Left hindlimb (tissue), 1 donor: ENCODE data around the gene GRID2IP.
"Not testable (repeated sequence)": the region's sequence is repeated elsewhere in the genome, so short reads cannot be mapped to it uniquely, and the experiment has no call there.

Source experiments
- DNase-seq: peaks from one replicate; pipeline ENCODE4 v3.0.0-alpha.2; 2018

The GRID2IP gene

GRCh38 chr7:6482743-6483119, 68.5 kb downstream of the GRID2IP start:
- DNase-seq = no peak

GRCh38 chr7:6482307-6482706, 69.0 kb downstream of the GRID2IP start:
- no peak for DNase-seq

DNA sequence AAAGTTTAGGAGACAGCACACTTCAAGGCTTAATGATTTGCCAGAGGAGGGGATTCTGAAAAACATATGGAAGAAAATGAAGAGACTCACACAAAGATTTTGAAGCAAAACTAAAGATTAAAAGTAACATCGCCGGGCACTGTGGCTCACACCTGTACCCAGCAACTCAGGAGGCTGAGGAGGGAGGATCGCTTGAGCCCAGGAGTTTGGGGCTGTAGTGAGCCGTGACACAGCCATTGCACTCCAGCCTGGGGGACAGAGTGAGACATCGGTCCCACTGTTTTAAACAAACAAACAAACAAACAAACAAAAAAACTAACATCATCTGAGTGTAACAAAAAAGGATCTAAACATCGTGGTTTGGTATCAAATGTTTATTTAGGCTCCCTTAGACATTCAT, 69.8 kb downstream of the GRID2IP start:
- no peak for DNase-seq

DNA sequence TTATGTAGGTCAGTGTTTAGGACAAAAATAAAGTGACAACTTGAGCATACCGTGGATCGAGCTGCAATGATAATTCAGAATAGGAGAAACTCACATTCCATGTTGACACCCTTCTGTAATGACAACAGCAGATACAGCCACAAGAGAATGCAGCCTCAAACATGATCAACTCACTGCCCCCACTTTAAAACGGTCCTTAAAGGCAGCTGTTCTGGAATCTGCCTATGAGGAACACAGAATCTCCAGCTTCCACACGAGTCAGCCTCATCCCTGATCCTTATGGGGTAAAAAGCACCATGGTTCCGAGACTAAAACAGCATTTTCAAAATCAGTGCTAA, 71.0 kb downstream of the GRID2IP start:
- no peak for DNase-seq

- DNase-seq = no peak
Measured at GRCh38 chr7:6479067-6479466, 72.2 kb downstream of the GRID2IP start.

GRCh38 chr7:6478186-6478585, 73.1 kb downstream of the GRID2IP start:
- DNase-seq = no peak

- DNase-seq = no peak
Measured at GRCh38 chr7:6477318-6477660, 74.0 kb downstream of the GRID2IP start.

GRCh38 chr7:6476596-6477317, 74.5 kb downstream of the GRID2IP start:
- DNase-seq = no peak

- DNase-seq = no peak
Measured at GRCh38 chr7:6475433-6476186, 75.7 kb downstream of the GRID2IP start.

GRCh38 chr7:6465862-6466261, 85.4 kb downstream of the GRID2IP start:
- no peak for DNase-seq

DNA sequence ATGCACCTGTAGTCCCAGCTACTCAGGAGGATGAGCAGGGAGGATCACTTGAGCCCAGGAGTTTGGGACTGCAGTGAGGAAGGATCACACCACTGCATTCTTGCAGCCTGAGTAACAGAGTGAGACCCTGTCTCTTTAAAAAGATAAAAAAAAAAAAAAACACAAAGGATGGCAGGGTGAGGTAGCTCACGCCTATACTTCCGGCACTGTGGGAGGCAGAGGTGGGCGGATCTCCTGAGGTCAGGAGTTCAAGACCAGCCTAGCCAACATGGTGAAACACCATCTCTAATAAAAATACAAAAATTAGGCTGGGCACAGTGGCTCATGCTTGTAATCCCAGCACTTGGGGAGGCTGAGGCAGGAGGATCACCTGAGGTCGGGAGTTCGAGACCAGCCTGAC, 87.7 kb downstream of the GRID2IP start:
- not testable (repeated sequence) for DNase-seq

DNA sequence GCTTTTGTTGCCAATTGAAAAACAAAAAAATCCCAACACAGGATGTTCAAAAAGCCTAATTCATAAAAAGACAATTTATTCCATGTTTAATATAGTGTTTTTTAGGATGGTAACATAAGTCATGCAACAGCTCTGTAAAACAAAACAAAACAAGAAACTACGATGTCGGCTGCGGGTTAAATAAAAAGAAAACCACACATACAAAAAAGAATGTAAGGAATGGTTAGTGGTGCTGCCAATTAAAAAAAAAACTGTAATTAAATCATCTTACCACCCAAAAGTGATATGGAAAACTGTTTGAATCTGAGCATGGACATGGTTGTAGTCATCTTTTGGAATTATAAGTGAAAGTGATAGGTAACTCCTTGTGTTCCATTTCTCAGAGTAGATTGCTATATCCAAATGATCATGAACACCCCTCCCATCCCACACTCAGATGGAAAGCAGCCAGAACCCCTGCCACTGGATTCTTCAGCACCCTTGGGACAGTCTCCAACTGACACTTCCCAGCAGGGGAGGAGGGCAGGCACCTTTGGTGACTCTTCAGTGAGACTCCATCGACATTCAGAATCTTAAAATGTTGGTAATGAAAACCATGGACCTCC, 89.2 kb downstream of the GRID2IP start:
- no peak for DNase-seq

GRCh38 chr7:6460990-6461584, 90.2 kb downstream of the GRID2IP start:
- DNase-seq = no peak

DNA sequence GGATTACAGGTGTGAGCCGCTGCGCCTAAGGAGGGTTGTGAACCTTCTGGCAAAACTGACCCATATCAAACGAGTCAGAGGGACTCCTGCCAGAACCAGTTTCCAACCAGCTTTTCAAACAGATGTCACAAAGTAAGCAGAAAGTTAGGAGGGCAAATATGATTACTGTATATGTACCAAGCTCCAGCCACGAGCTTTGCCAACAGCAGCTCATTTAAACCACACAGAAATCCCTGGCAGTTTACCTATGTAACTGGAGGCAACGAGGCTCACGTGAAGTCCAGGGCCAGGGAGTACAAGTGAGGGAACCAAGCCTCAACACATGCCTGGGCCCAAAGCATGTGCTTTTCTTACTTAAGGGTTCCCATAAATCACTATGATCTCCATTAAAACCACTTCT, 91.0 kb downstream of the GRID2IP start:
- DNase-seq = no peak

DNA sequence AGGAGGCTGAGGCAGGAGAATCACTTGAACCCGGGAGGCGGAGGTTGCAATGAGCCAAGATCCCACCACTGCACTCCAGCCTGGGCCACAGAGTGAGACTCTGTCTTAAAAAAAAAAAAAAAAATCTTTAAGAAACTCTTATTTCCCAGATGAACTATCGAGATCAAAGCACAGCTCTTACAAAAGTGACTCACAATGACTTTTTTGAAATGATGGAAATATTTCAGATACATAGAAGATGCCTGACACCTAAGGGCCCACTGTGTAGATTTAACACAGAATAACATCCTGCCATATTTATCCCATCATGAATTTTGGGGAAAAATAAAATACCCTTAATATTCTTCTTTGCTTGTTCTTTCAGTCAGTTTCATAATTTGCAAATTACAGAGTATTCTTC, 92.6 kb downstream of the GRID2IP start:
- DNase-seq = not testable (repeated sequence)

DNA sequence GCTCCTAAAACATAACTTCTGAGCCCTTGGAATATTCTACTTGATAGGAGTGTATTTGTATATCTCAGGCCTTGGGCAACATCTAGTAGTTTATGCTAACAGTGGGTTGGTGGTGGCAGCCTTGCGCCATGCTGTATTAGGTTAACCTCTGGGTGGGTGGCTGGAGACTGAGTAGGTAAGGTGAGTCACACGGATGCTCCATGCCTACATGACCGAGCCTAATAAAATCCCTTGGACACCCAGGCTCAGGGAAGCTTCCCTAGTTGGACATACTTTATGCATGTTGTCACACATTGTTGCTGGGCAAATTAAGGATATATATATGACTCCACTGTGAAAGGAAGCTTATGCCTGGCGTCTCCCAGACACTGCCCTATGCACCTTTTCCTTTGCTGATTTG, 97.5 kb downstream of the GRID2IP start:
- no peak for DNase-seq

DNA sequence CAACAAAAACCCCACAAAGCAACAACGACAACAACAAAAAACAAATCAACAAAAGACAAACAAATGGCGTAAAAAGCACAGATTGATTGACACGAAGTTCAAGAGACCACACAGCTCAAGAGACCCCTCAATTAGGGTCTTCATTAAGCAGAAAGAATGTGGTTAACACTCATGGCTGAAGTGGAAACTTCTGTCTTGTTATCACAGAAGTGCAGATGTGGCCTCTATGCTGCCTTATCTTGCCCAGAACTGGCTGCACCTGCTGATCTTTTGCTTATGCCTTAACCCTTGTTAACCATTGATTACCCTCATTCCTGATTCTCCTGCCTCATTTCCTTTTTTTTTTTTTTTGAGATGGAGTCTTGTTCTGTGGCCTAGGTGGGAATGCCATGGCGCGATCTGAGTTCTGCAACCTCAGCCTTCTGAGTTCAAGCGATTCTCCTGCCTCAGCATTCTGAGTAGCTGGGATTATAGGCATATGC, 100.0 kb downstream of the GRID2IP start:
- no peak for DNase-seq

DNA sequence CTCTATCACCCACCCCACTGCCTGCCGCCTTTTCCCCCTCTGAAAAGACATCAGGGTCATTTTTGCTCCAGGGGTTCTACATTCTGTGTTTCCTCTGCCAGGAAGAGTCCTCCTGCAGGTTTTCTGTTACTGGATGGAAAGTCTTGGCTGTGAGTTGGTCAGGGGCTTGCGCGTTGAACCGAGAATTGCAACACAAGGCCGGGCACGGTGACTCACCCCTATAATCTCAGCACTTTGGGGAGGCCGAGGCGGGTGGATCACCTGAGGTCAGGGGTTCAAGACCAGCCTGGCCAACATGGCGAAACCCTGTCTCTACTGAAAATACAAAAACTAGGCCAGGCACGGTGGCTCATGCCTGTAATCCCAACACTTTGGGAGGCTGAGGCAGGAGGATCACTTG, 100.7 kb downstream of the GRID2IP start:
- DNase-seq = not testable (repeated sequence)

- DNase-seq = not testable (repeated sequence)
Measured at GRCh38 chr7:6449884-6450283, 101.4 kb downstream of the GRID2IP start.

DNA sequence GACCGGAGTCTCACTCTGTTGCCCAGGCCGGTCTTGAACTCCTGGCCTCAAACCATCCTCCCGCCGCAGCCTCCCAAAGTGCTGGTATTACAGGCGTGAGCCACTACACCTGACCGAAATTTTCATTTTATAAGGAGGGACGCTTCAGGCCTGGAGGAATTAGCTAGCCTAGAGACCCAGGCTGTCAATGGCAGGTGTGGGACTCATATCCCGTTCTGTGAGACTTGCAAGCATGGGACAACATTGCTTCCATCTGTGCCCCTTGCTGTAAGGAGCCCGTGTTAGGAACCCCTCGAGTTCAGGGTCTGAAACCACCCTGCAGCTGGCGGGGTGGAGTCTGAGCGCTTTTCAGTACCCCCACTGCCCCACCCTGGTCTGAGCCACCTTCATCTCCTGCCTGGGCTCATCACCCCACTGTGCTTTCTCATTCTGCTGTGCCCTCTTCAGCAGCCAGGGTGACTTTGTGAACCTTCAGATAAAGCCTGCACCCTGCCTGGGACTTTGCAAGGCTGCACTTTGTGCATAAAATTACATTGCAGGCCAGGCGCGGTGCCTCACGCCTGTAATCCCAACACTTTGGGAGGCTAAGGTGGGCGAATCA, 102.2 kb downstream of the GRID2IP start:
- no peak for DNase-seq

GRCh38 chr7:6447581-6448199, 103.6 kb downstream of the GRID2IP start, which contains the start of gene DAGLB:
Gene DAGLB (minus strand): TSS chr7:6447954. CDS start chr7:6447842, 112 bp downstream.
- DNase-seq = peak; percentile 93
